Body of pancreas (tissue), 4 donors: Measurements from ENCODE around the gene KCNQ1OT1. TPM values are rescaled to one million over a fixed set of nuclear protein-coding genes. Genes with fewer than 3 reads are reported as not detected.

Source experiments
- ATAC-seq: fragments of 150-250 bp; one replicate; pipeline ENCODE4 v1.9.1; 2016
- DNase-seq, 4 donors: peaks; one replicate each; pipeline ENCODE4 v3.0.0-alpha.2; 2019
- H3K27ac ChIP-seq, 4 donors: fragments of 200-600 bp; sonication (generic); 1 replicate in 3 of 4; 2 replicates in 1 of 4; pipeline versions ENCODE4 v1.5.1 to v1.6.1; 2016 to 2019; ENCODE audit warnings: mild to moderate bottlenecking in 1 of 4, mixed read lengths in 1 of 4, moderate library complexity in 1 of 4
- H3K27me3 ChIP-seq, 2 donors: fragments of 200-600 bp; sonication (generic); one replicate each; pipeline ENCODE4 v1.6.0; 2016; ENCODE audit warnings: mild to moderate bottlenecking in 1 of 2
- H3K36me3 ChIP-seq, 2 donors: fragments of 200-600 bp; sonication (generic); replicated peaks in 1 of 2; 2 replicates each; pipeline ENCODE4 v1.5.1; 2016; ENCODE audit warnings: low read depth in 2 of 2; ENCODE audit not compliant: insufficient read depth in 1 of 2
- H3K4me1 ChIP-seq: fragments of 200-600 bp; sonication (generic); one replicate; pipeline ENCODE4 v1.6.0; 2016
- H3K4me3 ChIP-seq, 2 donors: fragments of 200-600 bp; sonication (generic); 1 replicate in 1 of 2; 2 replicates in 1 of 2; pipeline ENCODE4 v1.5.1; 2016 to 2019
- H3K9me3 ChIP-seq, 3 donors: fragments of 200-600 bp; sonication (generic); 1 replicate in 2 of 3; 2 replicates in 1 of 3; pipeline ENCODE4 v1.5.1; 2016
- POLR2A ChIP-seq, 3 donors: fragments of 450-650 bp; IDR thresholded peaks; one replicate each; pipeline ENCODE4 v1.6.1; 2016; ENCODE audit warnings: antibody characterized with exemption in 3 of 3, mild to moderate bottlenecking in 2 of 3
- WGBS, 2 donors: methylation state at CpG; one replicate each; pipeline ENCODE4 v1.1.5; 2017; 5-methylcytosine and 5-hydroxymethylcytosine counted together
- intact Hi-C: fragments of 100-400 bp; cut with DNase I; formaldehyde crosslinking; loops from one replicate; pipeline ENCODE4 v1.15.1; 2023
- total RNA-seq, 2 donors: library from RNA; depleted of rRNA; stranded (reverse); fragments of >200 nt; gene quantifications; one replicate each; pipeline ENCODE4 v1.1.0, GENCODE V29; 2016
- TF ChIP-seq, protein P1 (sequence below), 7 experiments: fragments of 450-650 bp in 4 of 7; fragments of 200-600 bp in 3 of 7; sonication (generic) in 3 of 7; IDR thresholded peaks; one replicate each; pipeline ENCODE4 v1.5.1; 2016 to 2019; ENCODE audit warnings: antibody characterized with exemption in 7 of 7

KCNQ1OT1 gene
- total RNA-seq: 1 to 10 TPM; 3.6 to 9.2 TPM

DNA sequence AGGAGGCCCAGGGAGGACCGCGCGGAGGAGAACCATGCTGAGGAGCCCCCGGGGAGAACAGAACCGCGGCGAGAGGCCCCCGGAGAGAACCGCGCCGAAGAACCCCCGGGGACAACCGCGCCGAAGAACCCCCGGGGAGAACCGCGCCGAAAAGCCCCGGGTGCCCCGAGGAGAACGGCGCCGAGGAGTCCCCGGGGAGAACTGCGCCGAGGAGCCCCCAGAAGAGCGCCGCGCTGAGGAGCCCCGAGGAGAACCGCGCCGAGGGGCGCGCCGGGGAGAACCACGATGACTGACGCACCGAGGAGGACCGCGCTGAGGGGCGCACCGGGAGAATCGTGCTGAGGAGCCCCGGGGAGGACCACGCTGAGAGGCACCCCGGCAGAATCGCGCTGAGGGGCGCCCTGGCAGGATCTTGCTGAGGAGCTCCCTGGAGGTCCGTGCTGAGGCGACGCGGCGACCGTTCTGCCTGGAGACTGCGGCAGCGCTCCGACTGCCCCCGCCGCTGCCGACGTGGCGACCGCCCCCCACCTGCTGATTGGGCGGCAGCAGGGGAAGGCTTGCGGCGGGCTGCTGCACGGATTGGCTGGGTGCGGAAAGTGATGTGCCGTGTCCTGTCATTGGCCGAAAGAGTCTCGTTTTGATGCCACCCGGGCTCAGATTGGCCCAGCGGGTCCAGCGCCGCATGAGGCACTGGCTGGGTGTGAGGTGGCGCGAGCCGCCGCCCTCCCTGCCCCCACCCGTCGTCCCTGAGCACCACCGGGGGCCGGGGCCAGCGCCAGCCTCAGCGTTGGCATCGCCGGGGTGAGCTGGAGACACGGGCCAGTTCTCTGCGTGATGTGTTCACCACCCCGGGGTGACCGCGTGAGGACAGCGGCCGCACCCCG is at the start of gene KCNQ1OT1:
TSS of gene KCNQ1OT1 (minus strand) at position 464 of the 884 bp plus-strand sequence.
- ATAC-seq: peak; percentile 94
- H3K4me1 ChIP-seq: peaks cover 8% of the 10 kb centered on the region
- intact Hi-C loops: no loop called here

DNA sequence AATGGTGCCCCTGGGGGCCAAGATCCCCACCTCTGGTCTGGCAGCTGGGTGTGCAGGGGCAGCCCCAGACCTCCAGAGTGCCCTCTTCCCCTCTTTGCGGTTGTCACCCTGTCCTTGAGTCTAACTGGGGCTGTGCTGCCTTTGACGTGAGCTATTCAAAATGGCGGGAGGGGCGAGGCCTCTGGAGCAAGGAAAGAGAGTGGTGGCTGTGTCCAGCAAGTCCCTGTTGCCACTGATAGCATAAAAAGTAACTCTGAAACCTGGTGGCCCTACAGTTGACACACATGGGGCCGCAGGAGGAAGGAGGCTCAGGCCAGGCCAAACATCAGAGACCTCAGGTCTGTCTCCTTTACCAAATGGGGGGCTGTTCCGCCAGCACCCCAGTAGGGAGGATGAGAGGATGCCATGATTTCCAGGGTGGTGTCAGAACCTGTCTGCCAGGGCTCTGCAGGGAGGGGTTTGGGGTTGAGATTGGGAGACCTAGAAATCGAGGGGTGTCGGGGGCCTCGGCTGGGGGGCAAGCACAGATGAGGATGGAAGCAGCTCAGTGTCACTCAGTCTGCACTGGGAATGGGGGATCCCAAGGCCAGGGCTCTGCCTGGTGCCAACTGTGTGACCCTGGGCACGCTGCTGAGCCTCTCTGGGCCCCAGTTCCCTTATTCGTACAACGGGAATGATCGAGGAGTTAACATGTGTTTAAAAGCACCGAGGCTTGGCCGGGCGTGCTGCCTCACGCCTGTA is 49.2 kb upstream of the KCNQ1OT1 start:
- intact Hi-C loops: no loop called here
- Histone ChIP-seq H3K27me3 (no peaks in the 10 kb centered on the region), H3K4me3 (no peak overlapping the region), H3K36me3 (no peaks in the 10 kb centered on the region), H3K4me1 (no peaks in the 10 kb centered on the region), H3K9me3 (no peaks in the 10 kb centered on the region), H3K27ac (no peak overlapping the region)
- peak in 2 of 4 donors; percentile 3 to 6 for DNase-seq
- TF ChIP-seq, protein P1, sequence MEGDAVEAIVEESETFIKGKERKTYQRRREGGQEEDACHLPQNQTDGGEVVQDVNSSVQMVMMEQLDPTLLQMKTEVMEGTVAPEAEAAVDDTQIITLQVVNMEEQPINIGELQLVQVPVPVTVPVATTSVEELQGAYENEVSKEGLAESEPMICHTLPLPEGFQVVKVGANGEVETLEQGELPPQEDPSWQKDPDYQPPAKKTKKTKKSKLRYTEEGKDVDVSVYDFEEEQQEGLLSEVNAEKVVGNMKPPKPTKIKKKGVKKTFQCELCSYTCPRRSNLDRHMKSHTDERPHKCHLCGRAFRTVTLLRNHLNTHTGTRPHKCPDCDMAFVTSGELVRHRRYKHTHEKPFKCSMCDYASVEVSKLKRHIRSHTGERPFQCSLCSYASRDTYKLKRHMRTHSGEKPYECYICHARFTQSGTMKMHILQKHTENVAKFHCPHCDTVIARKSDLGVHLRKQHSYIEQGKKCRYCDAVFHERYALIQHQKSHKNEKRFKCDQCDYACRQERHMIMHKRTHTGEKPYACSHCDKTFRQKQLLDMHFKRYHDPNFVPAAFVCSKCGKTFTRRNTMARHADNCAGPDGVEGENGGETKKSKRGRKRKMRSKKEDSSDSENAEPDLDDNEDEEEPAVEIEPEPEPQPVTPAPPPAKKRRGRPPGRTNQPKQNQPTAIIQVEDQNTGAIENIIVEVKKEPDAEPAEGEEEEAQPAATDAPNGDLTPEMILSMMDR (IDR thresholded peaks at IDR 0.05): no peak
- no peak for TF ChIP-seq POLR2A (IDR thresholded peaks at IDR 0.05)
- no peak for ATAC-seq
- 87 to 97% methylated on average over 13 to 17 of the region's 17 CpGs for WGBS, 2 donors

More for the DNA sequence above, at the start of gene KCNQ1OT1:
- TF ChIP-seq, protein P1 (IDR thresholded peaks at IDR 0.05): peak in 1 of 7 experiments; percentile 9
- peak; percentile 98 to 99 (median 99) for TF ChIP-seq POLR2A (IDR thresholded peaks at IDR 0.05)
- Histone ChIP-seq H3K27ac (peak within 1 kb of the TSS; percentile 82 to 87 (median 86)), H3K36me3 (no peaks in the 10 kb centered on the region), H3K9me3 (no peaks in the 10 kb centered on the region), H3K4me3 (peak within 1 kb of the TSS; percentile 44 to 73), H3K27me3 (no peaks in the 10 kb centered on the region)
- DNase-seq: peak; percentile 90 to 94 (median 92)
- 48 to 59% methylated on average over 20 to 88 of the region's 98 CpGs for WGBS, 2 donors

DNA sequence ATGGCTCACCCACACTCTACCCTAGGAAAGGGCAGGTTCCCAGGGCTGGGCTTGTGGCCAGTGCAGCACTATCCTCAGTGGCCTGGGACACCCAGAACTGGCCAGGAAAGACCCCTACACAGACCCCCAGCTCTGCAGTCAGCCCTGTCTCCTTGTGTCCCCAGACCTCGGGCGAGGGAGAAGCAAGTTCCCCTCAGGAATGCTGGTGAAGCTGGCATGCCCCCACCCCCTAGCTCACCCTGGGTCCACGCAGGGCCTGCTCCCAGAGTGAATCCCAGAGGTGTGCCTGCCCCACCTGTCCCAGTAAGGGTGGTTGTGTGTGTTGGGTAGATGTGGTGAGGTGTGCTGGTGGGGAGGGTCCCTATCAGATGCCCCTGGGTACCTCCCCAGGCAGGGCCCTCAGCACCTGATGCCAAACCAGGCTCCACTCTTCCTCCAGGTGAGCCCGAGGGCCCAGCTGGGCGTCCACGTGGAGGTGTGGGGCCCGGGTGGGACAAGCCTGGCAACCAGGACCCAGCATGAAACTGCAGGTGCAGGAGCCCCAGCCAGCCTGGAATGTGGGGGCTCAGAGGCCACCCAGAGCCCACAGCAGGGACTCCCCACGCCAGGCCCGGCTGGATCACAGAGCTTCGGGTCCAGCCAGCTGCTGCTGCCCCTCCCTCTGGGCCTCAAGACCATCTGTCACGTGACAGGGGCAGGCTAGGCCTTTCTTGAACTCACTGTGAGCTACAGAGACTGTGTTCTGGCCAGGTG is 48.4 kb upstream of the KCNQ1OT1 start:
- no peaks in the 10 kb centered on the region for H3K36me3 ChIP-seq
- no peaks in the 10 kb centered on the region for H3K4me1 ChIP-seq
- intact Hi-C loops: no loop called here
- 82 to 86% methylated on average over 2 to 5 of the region's 11 CpGs for WGBS, 2 donors
- no peaks in the 10 kb centered on the region for H3K27me3 ChIP-seq
- ATAC-seq (no peak), DNase-seq (peak in 2 of 4 donors; percentile 4 to 8)
- no peak overlapping the region for H3K27ac ChIP-seq
- no peak overlapping the region for H3K4me3 ChIP-seq
- no peak for TF ChIP-seq POLR2A (IDR thresholded peaks at IDR 0.05)
- TF ChIP-seq, protein P1 (IDR thresholded peaks at IDR 0.05): no peak
- H3K9me3 ChIP-seq: no peaks in the 10 kb centered on the region

DNA sequence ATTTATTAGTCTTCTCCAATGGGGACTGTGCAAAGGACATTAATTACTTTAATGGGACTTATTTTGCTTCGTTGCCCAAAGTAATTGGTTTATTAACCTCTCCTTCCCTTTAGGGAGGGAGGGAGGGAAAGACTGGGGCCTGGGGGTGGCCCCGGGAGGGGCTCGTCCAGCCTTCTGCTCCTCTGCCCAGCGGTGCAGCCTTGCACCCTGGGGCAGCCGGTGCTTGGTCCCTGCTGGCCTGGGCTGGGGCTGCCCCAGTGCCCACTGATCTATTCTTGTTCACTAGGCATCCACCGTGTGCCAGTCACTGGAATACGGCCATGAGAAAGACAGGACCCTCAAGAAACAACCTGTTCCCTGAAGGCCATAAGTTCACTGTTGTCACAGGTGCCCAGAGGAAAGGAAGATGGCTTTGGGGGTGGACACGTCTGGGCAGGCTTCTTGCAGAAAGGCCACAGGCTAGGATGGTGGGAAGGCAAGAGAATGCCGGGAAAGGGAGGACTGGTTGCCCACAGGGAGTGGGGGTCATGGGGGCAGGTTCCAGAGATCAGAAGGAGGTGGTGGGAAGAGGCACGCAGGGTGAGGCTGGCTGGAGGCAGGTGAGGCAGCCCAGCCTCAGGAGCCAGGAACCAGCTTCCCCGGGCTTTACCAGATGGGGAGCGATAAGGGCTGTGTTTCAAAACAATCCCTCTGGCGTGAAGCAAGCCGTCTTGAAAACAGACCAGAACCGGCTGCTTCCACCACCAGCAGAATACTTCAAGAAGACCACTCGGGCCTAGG is 47.6 kb upstream of the KCNQ1OT1 start:
- DNase-seq (peak in 2 of 4 donors; percentile 3 to 7), ATAC-seq (no peak)
- Histone ChIP-seq H3K36me3 (no peaks in the 10 kb centered on the region), H3K4me1 (no peaks in the 10 kb centered on the region), H3K27me3 (no peaks in the 10 kb centered on the region), H3K4me3 (no peak overlapping the region), H3K27ac (no peak overlapping the region), H3K9me3 (no peaks in the 10 kb centered on the region)
- intact Hi-C loops: no loop called here
- TF ChIP-seq, protein P1 (IDR thresholded peaks at IDR 0.05): no peak
- TF ChIP-seq POLR2A (IDR thresholded peaks at IDR 0.05): no peak
- 87 to 97% methylated on average over 15 to 16 of the region's 16 CpGs for WGBS, 2 donors
